GM21825 (cell line): ENCODE results near the gene IGFBP2.

Experiments
- ATAC-seq: cut with Tn5 transposase; IDR thresholded peaks from one replicate; pipeline ENCODE4 v1.9.1; 2021; ENCODE audit warnings: mild to moderate bottlenecking, moderate library complexity; ENCODE audit not compliant: unreplicated experiment

IGFBP2 gene

GRCh38 chr2:216615298-216616082 lies 17.7 kb upstream of the IGFBP2 start:
- ATAC-seq, result no peak

DNA sequence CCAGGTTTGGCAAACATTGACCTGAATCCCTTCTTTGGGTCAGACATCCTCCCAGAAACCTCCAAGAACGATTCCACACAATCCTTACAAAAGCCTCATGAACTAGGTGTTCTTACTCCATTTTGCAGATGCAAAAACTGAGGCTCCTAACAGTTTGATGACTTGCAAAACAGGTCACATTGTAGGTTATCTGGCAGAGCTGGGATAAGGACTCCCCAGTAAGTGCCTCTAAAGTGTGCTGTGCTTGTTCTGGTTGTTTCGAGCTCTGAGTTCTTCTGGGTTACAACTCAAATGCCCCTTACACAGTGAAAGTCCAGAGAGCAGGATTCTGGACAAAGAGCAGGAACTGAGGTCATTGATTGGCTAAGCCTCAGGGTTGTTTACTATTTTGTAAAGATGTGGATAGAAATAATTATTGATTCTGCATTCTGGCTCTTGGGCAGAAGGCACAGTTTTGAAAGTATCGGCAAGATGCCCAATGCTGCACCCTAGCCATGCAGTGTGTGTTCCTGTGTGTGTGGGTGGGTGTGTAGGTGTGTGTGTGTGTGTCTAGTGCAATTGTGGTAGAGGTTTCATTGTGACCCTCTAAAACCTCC lies 17.0 kb upstream of the IGFBP2 start:
- no peak for ATAC-seq

- no peak for ATAC-seq
Observed at GRCh38 chr2:216617159-216617815, 15.9 kb upstream of the IGFBP2 start.

- ATAC-seq, result no peak
Observed at GRCh38 chr2:216618785-216619184, 14.4 kb upstream of the IGFBP2 start.

DNA sequence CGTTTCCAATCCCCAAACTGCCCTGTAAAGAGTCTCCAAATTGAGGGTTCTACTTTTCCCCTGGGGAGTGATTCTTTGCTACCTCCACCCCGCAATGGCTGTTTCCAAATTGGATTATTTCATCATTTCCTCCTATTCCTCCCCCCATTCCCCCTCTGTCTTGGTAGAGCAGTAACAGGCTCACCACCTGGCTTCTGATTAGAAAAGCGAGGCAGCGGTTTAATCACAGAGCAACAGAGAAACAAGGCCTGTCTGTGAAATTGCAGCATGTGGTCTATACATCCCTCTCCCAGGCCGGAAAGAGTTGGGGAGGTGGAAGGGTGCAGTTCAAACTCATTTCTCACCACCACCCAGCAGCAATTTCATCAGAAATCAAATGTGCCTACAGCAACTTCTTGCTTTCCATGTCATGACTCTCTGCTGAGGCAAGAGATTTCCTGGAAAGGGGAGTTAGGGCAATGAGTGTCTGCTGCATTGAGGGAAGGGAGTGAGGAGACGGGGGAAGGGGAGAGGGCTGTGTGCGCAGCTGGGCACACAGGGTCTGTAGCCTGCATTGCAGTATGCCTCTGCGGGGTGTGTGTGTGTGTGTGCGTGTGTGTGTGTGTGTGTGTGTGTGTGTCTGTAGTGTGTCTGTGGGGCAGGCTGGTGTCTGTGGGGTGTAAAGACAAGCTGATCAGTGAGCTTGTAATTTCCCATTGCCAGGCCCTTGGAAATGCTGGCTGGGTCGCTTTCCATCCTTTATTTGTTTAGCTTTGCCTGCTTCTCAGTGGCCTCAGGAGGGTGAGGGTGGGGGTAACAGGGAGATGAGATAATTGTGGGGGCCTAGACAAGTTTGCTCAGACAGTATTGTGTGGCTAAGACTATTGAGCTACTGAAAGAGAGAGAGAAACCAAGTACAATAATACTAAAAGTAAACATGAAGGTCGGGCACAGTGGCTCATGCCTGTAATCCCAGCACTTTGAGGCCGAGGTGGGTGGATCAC lies 13.5 kb upstream of the IGFBP2 start:
- no peak for ATAC-seq

DNA sequence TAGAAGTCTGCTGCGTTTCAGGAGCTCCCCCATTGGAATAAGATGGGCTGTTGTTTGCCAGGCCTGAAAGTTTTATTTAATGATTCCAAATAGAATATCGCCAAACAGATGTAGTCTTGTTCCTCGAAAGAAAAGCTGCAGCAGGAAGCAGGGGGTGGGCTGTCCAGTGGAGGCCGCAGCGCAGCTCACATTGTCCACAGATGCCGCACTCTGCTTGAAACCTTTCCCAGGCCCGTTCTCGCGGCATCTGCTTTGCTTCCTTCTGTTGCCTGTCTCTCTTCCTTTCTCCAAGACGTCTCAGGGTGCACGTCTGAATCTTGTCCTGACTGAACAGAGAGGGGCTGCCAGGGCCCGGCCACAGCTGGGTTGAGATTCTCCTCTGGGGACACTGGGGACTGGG lies 12.4 kb upstream of the IGFBP2 start:
- ATAC-seq, result no peak

GRCh38 chr2:216621292-216621691 lies 11.9 kb upstream of the IGFBP2 start:
- ATAC-seq, result no peak

DNA sequence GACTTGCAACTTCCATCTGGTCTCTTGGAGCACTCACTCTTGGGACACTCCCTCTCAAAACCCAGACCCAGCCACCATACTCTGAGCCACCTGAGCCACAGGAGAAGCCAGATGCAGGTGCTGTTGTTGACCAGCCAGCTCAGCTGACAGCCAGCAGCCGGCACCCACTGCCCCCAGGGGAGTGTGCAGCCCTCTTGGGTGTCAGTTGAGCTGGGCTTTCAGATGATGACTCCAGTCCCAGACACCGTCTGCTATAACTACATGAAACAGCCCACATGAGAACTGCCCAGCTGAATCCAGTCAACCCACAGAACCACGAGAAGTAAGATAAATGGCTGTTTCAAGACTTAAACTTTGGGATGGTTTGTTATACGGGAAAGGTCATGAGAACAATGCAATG lies 10.7 kb upstream of the IGFBP2 start:
- ATAC-seq, result no peak

- no peak for ATAC-seq
Observed at GRCh38 chr2:216624251-216624650, 9.0 kb upstream of the IGFBP2 start.

DNA sequence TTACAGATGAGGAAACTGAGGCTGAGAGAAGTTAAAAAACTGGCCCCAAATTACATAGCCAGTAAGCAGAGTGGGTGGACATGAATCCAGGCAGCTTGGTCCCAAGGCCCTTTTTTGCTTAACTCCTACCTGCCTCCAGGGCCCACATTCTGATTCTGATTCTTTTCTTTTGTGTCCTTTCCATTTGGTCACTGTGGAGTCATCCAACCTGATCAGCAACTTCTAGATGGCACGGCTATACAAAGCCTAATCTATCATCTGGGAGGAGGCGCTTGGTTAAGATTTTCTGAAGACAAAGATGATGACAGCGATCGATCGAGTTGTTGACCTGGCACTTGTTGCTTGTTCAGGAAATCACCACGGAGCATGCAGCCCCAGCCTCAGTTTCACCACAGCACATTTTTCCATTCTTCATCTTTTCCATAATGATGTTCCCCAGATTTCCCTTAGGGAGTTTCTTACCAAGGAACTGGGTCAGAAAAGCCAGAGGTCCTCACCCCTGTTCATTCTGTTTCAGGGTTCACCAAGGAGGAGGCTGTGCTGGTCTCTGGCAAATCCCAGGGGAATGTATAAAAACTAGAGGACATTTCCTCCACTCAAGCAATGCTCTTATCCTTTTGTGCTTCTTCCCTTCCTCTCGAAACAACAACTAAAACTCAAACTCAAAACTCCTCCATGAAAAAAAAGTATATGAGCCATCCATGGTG lies 6.9 kb upstream of the IGFBP2 start:
- no peak for ATAC-seq

- ATAC-seq, result no peak
Observed at GRCh38 chr2:216626875-216627245, 6.4 kb upstream of the IGFBP2 start.

DNA sequence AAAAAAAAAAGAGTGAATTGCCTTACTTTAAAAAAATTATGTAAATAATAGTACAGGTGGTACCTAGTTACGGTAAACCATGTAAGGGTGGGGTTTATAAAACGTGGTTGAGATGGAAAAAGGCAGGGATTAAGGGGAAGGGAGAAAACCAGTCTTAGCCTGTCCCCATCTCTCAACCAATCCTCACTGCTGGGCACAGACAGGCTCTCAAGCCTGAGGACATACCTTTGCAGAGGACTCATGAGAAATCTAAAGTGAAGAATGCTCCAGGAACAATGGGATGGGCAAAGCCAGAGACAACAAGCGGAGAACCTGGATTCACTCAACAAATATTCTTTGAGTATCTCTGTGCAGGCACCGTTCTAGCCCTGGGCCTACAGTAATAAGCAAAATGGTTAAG lies 3.4 kb upstream of the IGFBP2 start:
- ATAC-seq, result no peak

GRCh38 chr2:216632346-216632951 lies 771 bp upstream of the IGFBP2 start:
- ATAC-seq, result no peak

DNA sequence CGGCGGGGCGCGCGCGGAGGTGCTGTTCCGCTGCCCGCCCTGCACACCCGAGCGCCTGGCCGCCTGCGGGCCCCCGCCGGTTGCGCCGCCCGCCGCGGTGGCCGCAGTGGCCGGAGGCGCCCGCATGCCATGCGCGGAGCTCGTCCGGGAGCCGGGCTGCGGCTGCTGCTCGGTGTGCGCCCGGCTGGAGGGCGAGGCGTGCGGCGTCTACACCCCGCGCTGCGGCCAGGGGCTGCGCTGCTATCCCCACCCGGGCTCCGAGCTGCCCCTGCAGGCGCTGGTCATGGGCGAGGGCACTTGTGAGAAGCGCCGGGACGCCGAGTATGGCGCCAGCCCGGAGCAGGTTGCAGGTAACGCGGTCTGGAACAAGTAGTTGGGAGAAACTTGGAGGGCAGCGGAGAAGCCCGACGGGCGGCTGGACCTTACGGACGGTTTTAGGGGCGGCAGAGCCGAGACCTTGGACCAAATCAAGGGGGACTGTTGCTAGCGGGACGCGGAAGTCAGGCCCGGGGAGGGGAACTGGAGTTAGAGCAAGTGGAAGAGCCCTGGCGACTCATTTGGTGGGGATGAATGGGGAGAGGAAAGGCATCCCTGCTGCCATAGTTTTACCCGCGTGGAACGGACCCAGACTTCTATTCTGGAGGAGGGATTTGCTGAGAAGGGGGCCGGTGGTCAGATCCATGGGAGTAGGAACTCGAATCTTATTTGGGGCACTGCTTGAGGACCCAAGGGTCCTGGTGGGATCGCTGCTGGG lies 573 bp downstream of the IGFBP2 start:
- ATAC-seq, result no peak

DNA sequence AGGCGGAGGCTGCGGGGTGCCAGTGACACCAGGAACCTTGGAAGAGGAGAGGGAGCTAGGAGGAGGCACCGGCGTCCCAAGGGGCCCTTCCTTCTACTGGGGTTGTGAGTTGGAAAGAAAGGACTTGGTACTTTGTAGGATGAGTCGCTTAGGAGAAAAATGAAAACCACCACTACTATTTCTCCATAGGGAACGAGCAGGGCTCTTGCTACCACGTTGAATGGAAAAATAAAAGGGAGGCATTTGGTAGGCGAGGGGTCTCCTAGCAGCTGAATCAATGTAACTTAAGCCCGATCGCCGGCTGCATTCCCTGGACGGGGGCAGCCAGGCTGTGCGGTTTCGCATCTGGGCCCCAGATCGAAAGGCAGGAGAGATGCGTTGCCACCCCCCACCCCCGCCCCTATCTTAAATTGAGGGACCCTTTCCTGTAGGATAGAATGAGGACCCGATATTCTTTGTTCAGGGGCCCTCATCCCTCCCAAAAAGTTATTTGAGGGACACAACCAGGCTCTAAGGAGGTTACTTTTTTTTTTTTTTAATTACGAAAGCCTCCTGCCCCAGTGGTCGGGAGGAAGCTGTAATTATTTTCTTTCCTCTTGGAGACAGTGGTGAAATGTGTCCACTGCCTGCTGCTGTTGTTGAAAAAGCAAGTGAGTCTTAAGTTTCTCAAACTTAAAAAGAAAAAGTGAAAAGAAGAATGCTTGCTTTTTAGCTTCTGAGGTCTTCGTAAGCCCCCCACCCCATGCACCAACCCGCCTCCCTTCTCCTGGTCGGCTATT lies 1.3 kb downstream of the IGFBP2 start:
- ATAC-seq, result no peak

DNA sequence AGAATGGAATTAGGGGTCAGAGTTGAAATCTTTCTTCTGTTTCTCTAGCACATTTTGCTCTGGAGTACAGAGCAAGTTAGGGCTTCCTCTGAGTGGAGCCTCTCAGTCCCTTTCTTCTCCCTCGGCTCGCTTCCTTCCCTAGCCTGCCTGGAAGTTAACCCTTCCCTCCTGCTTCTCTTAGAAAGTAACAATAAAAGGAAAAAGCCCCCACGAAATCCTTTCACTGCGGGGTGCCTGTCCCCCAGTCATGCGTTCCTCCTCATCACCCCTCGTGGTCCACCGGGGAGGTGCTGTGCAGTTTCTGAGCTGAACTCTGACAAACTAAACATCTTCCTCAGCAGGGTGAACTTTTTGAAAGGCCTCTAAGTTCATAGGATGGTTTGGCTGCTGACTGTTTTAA lies 2.0 kb downstream of the IGFBP2 start:
- no peak for ATAC-seq

- no peak for ATAC-seq
Observed at GRCh38 chr2:216635701-216636550, 2.7 kb downstream of the IGFBP2 start.
